Measurements from ENCODE around the gene SPEM2. TPM values are rescaled to one million over a fixed set of nuclear protein-coding genes. Genes with fewer than 3 reads are reported as not detected.

SPEM2 gene
- total RNA-seq, 3 donors from 2014 or later (not counting 1 experiment from before 2014, with no cell fraction given), result not detected

DNA sequence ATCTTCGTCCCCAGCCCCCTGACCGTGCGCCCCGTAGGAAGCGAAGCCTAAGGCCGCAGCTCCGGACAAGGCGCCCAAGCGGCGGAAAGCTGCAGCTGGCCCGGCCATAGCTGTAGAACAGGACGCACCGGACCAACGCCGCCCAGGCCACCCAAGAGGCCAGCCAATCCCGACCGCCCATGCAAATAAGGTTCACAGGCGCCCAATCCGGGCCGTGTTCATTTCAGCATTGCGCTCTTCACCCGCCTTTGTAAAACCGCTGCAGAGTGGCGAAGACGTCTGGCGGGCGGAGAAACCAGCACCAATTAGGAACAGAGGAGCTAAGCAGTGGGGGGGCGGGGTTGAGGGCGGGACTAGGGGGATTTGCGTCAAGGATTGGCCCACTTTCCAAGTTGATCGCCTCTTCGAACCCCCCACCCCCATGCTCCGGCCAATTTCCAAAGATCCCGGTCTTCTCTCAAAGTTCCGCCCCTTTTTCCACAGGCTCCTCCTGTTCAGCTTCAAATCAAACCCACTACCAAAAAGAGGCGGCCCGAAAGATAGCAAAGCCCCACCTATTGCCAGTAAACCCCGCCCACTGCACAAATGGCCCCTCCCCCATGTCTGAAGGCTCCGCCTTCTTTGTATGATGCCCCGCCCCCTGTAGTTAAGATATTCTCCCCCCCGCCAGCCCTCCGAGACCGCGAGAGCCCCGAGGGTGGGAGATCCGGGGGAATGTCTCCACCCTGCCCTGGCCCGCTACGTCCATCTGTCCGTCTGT is 21.3 kb upstream of the SPEM2 start, which contains the start of gene TMEM256:
Gene TMEM256 (minus strand): TSS at position 121 of the 760 bp plus-strand sequence. CDS start 13 bp downstream, at position 108.
- ATAC-seq, result peak; percentile 85 to 93 (median 86)
- peak; percentile 94 to 98 for DNase-seq
- peak within 1 kb of the TSS; percentile 90 to 96 for H3K27ac Mint-ChIP-seq
- H3K36me3 Mint-ChIP-seq, result no peaks in the 10 kb centered on the region
- intact Hi-C loops (cut with micrococcal nuclease), result loop anchor here (1.0 kb wide), 2 partner anchors 10 to 31 kb away; partner anchors contain the start of genes PLSCR3 and TMEM102
- 0% methylated on average over 47 of the region's 49 CpGs for WGBS (ENCODE audit: insufficient coverage)
- H3K27me3 Mint-ChIP-seq (ENCODE audit: low read depth in 2 of 2), result peaks cover 3 to 12% of the 10 kb centered on the region in 2 donors
- Histone ChIP-seq H3K4me3 (ENCODE audit: low read length) (peak within 1 kb of the TSS; percentile 69), H3K4me1 (ENCODE audit: control insufficient read depth, insufficient read depth, low read length) (peaks cover 28% of the 10 kb centered on the region), H3K27ac (ENCODE audit: low read length) (peak within 1 kb of the TSS; percentile 93), H3K9me3 (ENCODE audit: control insufficient read depth, insufficient read depth, low read length) (no peaks in the 10 kb centered on the region), H3K27me3 (ENCODE audit: control insufficient read depth, insufficient read depth, low read length) (peaks cover 3% of the 10 kb centered on the region), H3K36me3 (ENCODE audit: control insufficient read depth, insufficient read depth, low read length) (no peaks in the 10 kb centered on the region)
- TF ChIP-seq, protein P1, sequence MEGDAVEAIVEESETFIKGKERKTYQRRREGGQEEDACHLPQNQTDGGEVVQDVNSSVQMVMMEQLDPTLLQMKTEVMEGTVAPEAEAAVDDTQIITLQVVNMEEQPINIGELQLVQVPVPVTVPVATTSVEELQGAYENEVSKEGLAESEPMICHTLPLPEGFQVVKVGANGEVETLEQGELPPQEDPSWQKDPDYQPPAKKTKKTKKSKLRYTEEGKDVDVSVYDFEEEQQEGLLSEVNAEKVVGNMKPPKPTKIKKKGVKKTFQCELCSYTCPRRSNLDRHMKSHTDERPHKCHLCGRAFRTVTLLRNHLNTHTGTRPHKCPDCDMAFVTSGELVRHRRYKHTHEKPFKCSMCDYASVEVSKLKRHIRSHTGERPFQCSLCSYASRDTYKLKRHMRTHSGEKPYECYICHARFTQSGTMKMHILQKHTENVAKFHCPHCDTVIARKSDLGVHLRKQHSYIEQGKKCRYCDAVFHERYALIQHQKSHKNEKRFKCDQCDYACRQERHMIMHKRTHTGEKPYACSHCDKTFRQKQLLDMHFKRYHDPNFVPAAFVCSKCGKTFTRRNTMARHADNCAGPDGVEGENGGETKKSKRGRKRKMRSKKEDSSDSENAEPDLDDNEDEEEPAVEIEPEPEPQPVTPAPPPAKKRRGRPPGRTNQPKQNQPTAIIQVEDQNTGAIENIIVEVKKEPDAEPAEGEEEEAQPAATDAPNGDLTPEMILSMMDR (IDR thresholded peaks at IDR 0.05), result no peak
- no peaks in the 10 kb centered on the region for H3K9me3 Mint-ChIP-seq
- peaks cover 8 to 30% of the 10 kb centered on the region in 2 donors for H3K4me1 Mint-ChIP-seq
- peak within 1 kb of the TSS; percentile 92 for H3K4me3 Mint-ChIP-seq

DNA sequence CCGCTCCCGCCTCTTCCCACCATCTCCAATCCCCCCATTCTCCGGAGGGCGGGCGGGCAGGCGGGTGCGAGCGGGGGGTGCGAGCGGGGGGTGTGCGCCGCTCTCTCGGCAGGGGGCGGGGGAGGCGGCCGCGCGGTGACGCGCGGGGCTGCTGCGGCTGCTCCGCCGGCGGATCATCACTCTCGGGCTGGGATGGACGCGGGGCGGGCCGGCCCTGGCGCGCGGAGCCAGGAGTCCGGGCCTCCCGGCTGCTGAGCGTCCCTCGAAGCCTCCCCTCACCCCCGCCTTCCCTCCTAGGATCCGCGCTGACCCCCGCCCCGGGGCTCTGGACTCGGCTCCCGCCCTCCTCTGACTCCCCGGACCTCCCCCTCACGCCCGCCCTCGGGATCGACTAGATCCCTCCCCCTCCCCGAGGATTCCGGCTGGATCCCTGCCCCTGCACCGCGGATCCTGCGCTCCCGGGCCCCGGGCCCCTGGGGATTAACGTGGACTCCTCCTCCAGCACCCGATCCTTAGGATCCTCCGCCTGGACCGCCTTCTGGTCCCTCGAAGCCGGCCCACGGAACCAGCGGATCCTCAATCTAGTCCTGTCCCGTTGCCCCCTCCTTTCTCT is 20.6 kb upstream of the SPEM2 start:
- WGBS (ENCODE audit: insufficient coverage), result under 1% methylated on average over 65 of the region's 65 CpGs
- peaks cover 3% of the 10 kb centered on the region for H3K27me3 ChIP-seq (ENCODE audit: control insufficient read depth, insufficient read depth, low read length)
- peaks cover 8 to 31% of the 10 kb centered on the region in 2 donors for H3K4me1 Mint-ChIP-seq
- H3K4me3 ChIP-seq (ENCODE audit: low read length), result peak overlapping the region; percentile 69
- H3K4me1 ChIP-seq (ENCODE audit: control insufficient read depth, insufficient read depth, low read length), result peaks cover 28% of the 10 kb centered on the region
- TF ChIP-seq, protein P1 (IDR thresholded peaks at IDR 0.05), result no peak
- peak overlapping the region; percentile 90 to 96 for H3K27ac Mint-ChIP-seq
- H3K9me3 Mint-ChIP-seq, result no peaks in the 10 kb centered on the region
- peaks cover 6 to 18% of the 10 kb centered on the region in 2 donors for H3K27me3 Mint-ChIP-seq (ENCODE audit: low read depth in 2 of 2)
- H3K9me3 ChIP-seq (ENCODE audit: control insufficient read depth, insufficient read depth, low read length), result no peaks in the 10 kb centered on the region
- ATAC-seq (peak; percentile 52 to 64 (median 53)), DNase-seq (peak in 1 of 2 donors; percentile 86)
- H3K36me3 Mint-ChIP-seq, result no peaks in the 10 kb centered on the region
- peak overlapping the region; percentile 92 for H3K4me3 Mint-ChIP-seq
- H3K36me3 ChIP-seq (ENCODE audit: control insufficient read depth, insufficient read depth, low read length), result no peaks in the 10 kb centered on the region
- H3K27ac ChIP-seq (ENCODE audit: low read length), result peak overlapping the region; percentile 93
- intact Hi-C loops (cut with micrococcal nuclease), result loop anchor here (1.0 kb wide), 2 partner anchors 11 to 30 kb away; partner anchors contain the start of genes PLSCR3 and TMEM102

DNA sequence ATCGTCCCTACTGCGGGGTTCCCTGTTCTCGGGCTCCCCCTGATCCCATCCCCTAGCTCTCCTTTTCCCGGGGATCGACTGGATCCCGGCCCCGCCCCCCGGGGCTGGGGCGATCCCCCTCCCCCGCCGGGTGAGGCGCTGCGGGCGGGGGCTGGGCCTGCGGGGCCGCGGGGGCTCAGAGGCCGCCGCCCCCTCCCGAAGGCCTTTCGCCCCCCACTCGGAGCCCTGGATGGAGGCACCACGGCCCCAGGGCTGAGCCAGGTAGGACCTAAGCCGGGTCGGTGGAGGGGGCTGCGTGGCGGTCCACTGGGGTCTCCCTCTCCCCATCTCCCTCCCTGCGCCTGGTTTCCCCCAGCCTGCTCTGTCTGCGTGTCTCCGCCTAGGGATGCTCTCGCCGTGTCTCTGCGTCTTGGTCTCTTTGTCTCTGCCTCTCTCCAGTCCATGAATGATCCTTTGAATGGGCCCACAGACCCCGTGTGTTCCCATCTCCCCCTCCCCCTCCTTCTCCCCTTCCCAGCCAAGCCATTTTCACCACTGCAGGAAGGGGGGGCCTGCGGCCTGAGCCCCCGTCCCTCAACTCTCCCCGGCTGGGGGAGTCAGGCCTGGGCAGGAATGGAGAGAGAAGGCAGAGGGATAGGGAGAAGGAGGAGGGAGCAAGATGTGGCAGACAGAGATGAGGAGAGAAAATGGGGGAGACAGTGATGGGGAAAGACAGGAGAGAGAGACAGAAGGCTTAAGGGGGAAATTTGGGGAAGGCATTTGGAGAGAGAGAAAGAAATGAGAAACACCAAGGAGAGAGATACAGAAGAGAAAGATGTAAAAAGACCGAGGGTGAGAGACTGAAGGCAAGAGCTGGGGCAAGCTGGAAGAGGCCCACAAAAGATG is 19.8 kb upstream of the SPEM2 start:
- Mint-ChIP-seq H3K4me3 (peak overlapping the region; percentile 90), H3K9me3 (no peaks in the 10 kb centered on the region), H3K4me1 (peaks cover 8 to 31% of the 10 kb centered on the region in 2 donors), H3K27me3 (ENCODE audit: low read depth in 2 of 2) (peaks cover 6 to 20% of the 10 kb centered on the region in 2 donors), H3K36me3 (no peaks in the 10 kb centered on the region), H3K27ac (peak overlapping the region; percentile 1 to 96)
- peak overlapping the region; percentile 69 for H3K4me3 ChIP-seq (ENCODE audit: low read length)
- ATAC-seq, result no peak
- H3K27me3 ChIP-seq (ENCODE audit: control insufficient read depth, insufficient read depth, low read length), result peaks cover 3% of the 10 kb centered on the region
- no peaks in the 10 kb centered on the region for H3K36me3 ChIP-seq (ENCODE audit: control insufficient read depth, insufficient read depth, low read length)
- H3K9me3 ChIP-seq (ENCODE audit: control insufficient read depth, insufficient read depth, low read length), result no peaks in the 10 kb centered on the region
- no peak for DNase-seq
- H3K27ac ChIP-seq (ENCODE audit: low read length), result no peak overlapping the region
- TF ChIP-seq, protein P1 (IDR thresholded peaks at IDR 0.05), result no peak
- intact Hi-C loops (cut with micrococcal nuclease), result no loop called here
- WGBS (ENCODE audit: insufficient coverage), result 27% methylated on average over 34 of the region's 38 CpGs
- peaks cover 28% of the 10 kb centered on the region for H3K4me1 ChIP-seq (ENCODE audit: control insufficient read depth, insufficient read depth, low read length)

All from natural killer cell (primary cell).